ENCODE results near the gene ENTPD8.

The ENTPD8 gene

DNA sequence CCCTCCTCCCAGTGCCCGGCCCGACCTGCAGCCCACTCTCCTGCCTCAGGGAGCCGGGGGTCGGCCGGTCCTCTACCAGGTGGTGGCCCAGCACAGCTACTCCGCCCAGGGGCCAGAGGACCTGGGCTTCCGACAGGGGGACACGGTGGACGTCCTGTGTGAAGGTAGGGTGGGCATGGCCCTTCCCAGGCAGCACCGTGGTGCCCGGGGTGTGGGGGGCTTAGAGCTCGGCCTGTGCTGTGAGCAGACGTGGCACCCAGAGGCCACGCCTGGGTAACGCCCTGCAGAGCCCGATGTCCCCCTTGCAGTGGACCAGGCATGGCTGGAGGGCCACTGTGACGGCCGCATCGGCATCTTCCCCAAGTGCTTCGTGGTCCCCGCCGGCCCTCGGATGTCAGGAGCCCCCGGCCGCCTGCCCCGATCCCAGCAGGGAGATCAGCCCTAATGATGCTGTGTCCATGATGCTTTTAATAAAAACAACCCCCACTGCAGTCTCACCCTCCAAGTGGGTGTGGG, 7.2 kb downstream of the ENTPD8 start:
- TF ChIP-seq, protein P1, sequence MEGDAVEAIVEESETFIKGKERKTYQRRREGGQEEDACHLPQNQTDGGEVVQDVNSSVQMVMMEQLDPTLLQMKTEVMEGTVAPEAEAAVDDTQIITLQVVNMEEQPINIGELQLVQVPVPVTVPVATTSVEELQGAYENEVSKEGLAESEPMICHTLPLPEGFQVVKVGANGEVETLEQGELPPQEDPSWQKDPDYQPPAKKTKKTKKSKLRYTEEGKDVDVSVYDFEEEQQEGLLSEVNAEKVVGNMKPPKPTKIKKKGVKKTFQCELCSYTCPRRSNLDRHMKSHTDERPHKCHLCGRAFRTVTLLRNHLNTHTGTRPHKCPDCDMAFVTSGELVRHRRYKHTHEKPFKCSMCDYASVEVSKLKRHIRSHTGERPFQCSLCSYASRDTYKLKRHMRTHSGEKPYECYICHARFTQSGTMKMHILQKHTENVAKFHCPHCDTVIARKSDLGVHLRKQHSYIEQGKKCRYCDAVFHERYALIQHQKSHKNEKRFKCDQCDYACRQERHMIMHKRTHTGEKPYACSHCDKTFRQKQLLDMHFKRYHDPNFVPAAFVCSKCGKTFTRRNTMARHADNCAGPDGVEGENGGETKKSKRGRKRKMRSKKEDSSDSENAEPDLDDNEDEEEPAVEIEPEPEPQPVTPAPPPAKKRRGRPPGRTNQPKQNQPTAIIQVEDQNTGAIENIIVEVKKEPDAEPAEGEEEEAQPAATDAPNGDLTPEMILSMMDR (IDR thresholded peaks at IDR 0.05): no peak

DNA sequence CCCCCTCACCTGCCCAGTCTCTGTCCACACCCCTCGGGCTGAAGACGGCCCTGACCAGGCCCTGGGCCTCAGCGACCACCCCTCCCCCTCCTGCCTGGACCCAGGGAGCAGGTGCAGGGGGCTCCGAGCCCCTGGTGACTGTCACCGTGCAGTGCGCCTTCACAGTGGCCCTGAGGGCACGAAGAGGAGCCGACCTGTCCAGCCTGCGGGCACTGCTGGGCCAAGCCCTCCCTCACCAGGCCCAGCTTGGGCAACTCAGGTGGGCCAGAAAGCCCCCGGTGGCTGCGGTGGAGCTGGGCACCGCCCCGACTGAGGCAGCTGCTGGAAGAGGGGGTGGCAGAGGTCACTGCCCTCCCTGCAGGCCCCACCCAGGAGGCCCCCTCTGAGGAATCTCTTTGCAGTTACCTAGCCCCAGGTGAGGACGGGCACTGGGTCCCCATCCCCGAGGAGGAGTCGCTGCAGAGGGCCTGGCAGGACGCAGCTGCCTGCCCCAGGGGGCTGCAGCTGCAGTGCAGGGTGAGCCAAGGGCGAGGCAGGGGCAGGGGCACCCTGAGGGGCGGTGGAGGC, 7.7 kb downstream of the ENTPD8 start:
- TF ChIP-seq, protein P1 (IDR thresholded peaks at IDR 0.05): no peak

DNA sequence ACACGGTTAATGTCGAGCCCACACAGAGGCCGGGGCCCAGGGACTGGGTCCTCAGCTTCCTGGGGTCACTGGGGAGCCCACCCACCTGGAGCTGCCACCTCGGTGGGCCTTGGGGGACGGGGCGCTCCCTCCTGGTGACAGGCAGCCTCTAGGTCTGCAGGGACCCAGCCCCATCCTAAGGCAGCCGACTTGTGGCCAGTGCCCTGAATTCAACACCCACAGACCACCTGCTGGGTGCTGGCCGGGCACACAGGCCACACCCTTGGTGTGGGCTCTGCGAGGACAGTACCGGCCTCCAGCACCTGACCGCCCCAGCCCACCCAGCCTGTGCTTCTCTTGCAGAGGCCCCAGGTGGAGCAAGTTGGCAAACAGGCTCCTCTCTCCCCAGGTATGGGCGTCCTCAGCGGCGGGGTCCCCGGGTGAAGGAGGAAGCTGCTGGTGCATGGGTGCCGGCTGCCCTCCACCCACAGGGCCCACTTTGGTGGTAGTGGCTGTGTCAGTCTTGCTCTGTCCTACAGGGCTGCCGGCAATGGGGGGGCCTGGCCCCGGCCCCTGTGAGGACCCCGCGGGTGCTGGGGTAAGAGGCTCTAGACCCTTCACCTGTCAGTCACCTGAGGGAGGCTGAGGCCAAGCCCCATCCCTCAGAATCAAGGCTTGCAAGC, 8.3 kb downstream of the ENTPD8 start:
- TF ChIP-seq, protein P1 (IDR thresholded peaks at IDR 0.05): no peak

DNA sequence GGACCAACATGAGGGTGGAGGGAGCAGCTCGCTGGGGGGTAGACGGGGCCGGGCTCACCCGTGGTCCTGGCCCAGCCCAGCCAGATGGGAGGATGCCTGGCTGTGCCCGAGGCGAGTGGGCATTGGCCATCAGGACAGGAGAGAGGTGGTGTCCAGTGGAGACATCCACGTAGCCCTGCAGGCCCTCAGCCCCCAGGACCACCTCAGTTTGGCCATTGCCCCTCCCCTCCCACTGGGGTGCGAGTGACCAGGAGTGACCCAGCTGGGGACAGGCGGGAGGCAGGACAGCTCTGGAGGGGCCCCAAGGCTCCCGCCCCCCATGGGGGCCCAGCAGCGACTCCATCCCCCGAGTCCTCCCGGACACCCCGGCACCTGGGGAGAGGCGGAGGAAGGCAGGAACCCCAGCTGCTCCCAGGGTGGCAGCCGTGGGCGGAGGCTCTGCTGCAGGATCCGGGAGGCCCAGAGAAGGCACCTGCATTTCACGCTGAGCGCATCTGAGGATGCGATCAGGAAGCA, 9.7 kb downstream of the ENTPD8 start:
- TF ChIP-seq, protein P1 (IDR thresholded peaks at IDR 0.05): no peak

DNA sequence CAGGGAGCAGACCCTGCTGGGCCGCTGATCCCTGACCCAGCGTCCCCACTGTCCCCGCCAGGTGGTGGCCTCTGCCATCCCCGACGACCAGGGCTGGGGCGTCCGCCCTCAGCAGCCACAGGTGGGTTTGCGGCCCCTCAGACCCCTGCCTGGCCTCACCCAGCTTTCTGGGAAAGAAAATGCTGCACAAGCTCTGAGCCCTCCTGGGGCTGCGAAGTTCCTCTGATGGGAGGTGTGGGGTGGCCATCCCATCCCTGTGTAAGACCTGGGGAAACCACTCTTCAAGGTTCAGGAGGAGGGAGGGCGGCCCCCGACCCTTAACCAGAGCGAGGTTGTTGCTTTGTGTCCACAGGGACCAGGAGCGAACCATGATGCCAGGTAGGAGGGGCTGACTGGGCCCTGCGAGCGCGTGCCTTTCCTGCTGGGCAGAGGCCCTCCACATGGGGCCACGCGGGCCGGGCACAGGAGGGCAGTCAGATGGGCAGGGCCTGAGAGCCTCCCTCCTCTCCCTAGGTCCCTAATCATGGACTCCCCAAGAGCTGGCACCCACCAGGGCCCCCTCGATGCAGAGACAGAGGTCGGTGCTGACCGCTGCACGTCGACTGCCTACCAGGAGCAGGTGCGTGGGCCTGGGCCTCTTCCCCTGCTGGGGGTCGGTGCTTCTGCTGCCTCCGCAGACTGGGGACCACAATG, 10.3 kb downstream of the ENTPD8 start:
- TF ChIP-seq, protein P1 (IDR thresholded peaks at IDR 0.05): no peak

DNA sequence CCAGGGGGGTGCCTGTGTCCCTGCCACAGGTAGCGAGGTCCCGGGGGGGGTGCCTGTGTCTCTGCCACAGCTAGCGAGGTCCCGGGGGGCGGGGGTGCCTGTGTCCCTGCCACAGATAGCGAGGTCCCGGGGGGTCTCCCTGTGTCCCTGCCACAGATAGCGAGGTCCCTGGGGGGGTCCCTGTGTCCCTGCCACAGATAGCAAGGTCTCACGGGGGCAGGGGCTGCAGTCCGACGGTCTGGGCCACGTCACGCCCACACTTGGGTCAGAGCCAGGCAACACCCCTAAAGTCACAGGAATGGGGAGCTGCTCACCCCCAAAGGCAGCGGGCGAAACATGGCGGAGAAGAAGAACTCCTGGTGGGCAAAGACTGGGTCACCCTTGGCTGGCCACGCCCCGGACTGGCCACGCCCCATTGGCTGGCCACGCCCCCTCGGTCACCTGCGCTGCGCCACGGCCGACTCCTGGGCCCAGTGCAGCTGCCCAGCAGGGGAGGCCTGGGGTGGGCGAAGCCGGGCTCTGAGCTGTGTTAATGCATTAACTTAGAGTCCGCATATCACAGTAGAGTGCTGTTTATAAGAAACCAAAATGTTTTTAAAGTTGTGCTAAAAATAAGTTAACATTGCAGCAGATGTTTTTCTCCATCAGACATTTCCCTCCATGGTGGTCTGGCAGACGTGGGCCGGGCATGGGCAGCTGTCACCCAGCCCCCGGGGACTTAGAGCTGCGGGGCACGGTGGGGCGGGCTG, 11.0 kb downstream of the ENTPD8 start:
- TF ChIP-seq, protein P1 (IDR thresholded peaks at IDR 0.05): no peak

DNA sequence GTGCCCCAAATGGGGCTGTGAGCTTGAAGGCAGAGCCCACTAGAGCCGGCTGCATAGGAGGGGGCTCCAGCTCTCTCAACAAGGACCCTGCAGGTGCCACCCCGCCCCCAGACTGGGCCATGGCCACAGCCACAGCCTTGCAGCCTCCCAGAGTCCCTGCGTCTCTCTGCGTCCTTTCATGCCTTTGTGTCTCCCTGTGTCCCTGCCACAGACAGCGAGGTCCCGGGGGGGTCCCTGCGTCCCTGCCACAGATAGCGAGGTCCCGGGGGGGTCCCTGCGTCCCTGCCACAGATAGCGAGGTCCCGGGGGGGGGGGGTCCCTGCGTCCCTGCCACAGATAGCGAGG, 11.6 kb downstream of the ENTPD8 start:
- TF ChIP-seq, protein P1 (IDR thresholded peaks at IDR 0.05): no peak
